Brain microvascular endothelial cell (primary cell): ENCODE data around the gene WDFY1.

ENCODE experiments used
- DNase-seq: peaks from one replicate; pipeline ENCODE4 v3.0.0-alpha.2; 2020
- H3K27ac ChIP-seq: fragments of 250-450 bp; sonication (Bioruptor Pico); 2 replicates; pipeline ENCODE4 v1.5.1; 2020; ENCODE audit warnings: mild to moderate bottlenecking, moderate library complexity
- H3K27me3 ChIP-seq: fragments of 250-450 bp; sonication (Bioruptor Pico); replicated peaks from 2 replicates; pipeline ENCODE4 v1.5.1; 2020; ENCODE audit warnings: mild to moderate bottlenecking
- H3K36me3 ChIP-seq: fragments of 250-450 bp; sonication (Bioruptor Pico); replicated peaks from 2 replicates; pipeline ENCODE4 v1.5.1; 2020; ENCODE audit warnings: mild to moderate bottlenecking
- H3K4me3 ChIP-seq: 2 replicates; pipeline ENCODE4 v1.5.1; 2011; ENCODE audit warnings: low read depth, mild to moderate bottlenecking, control low read depth, low read length, moderate library complexity
- CTCF ChIP-seq: IDR thresholded peaks from 2 replicates; pipeline ENCODE4 v1.5.1; 2011; ENCODE audit warnings: low read depth, mild to moderate bottlenecking, moderate library complexity, low read length, control low read depth, inconsistent platforms; ENCODE audit errors: missing control alignments
- in situ Hi-C: cut with HindIII; loops from 2 replicates; pipeline ENCODE4 v1.10.0; 2017; ENCODE audit warnings: low sequenced_read_pairs, low pct_ligation_motif_present

WDFY1 gene

GRCh38 chr2:223870840-223871611 lies 74.1 kb downstream of the WDFY1 start:
- no peak for DNase-seq
- Histone ChIP-seq H3K27me3 (no peaks in the 10 kb centered on the region), H3K36me3 (peaks cover 16% of the 10 kb centered on the region), H3K27ac (no peak overlapping the region), H3K4me3 (no peak overlapping the region)
- in situ Hi-C loops: no loop called here
- no peak for TF ChIP-seq CTCF

DNA sequence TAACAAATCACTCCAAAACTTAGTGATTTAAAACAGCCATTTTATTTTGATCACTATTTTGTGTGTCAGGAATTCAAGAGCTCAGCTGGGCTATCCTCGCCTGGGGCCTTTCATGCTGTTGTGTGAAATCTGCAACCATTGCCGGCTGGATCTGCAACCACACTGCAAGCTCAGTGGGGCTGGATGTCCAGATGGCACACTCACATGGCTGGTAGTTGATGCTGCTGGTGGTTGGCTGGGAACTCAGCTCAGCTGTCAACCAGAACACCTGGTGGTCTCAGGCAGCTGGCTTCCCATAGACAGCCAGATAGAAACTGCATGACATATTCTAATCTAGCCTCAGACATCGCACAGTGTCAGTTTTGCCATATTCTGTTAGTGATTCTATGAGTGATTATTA lies 77.1 kb downstream of the WDFY1 start:
- DNase-seq: no peak
- no peak for TF ChIP-seq CTCF
- in situ Hi-C loops: no loop called here
- Histone ChIP-seq H3K27ac (no peak overlapping the region), H3K36me3 (peaks cover 11% of the 10 kb centered on the region), H3K27me3 (no peaks in the 10 kb centered on the region), H3K4me3 (no peak overlapping the region)

- Histone ChIP-seq H3K4me3 (no peak overlapping the region), H3K27ac (no peak overlapping the region), H3K36me3 (peaks cover 7% of the 10 kb centered on the region), H3K27me3 (no peaks in the 10 kb centered on the region)
- in situ Hi-C loops: no loop called here
- DNase-seq: no peak
- TF ChIP-seq CTCF: no peak
Measured at GRCh38 chr2:223865907-223866508, 79.1 kb downstream of the WDFY1 start.

DNA sequence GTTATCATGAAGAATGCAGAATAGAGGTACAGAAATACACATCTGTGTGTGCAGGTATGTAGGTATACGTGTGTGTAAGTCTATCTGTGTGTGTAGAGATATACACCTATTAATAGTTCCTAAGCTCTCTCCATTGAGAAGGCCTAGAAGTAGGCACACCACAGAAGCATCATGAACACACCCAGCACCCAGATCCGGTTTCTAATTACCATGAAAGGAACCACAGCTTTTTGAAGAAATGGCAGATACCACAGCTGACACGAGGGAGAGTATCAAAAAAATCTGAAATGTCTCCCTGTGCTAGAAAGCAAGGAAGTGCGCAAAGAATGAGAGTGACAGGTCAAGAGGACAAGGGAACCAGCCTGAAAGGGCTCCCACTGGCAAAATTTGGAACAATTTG lies 80.0 kb downstream of the WDFY1 start:
- H3K36me3 ChIP-seq: peaks cover 2% of the 10 kb centered on the region
- no peak overlapping the region for H3K4me3 ChIP-seq
- in situ Hi-C loops: no loop called here
- no peaks in the 10 kb centered on the region for H3K27me3 ChIP-seq
- no peak overlapping the region for H3K27ac ChIP-seq
- TF ChIP-seq CTCF: no peak
- DNase-seq: no peak

GRCh38 chr2:223863491-223863890 lies 81.6 kb downstream of the WDFY1 start:
- Histone ChIP-seq H3K27ac (no peak overlapping the region), H3K4me3 (no peak overlapping the region), H3K27me3 (no peaks in the 10 kb centered on the region), H3K36me3 (no peaks in the 10 kb centered on the region)
- DNase-seq: no peak
- no peak for TF ChIP-seq CTCF
- in situ Hi-C loops: no loop called here
